IMR-90 (cell line): ENCODE data around the gene YPEL3. TPM values are rescaled to one million over a fixed set of nuclear protein-coding genes. Genes with fewer than 3 reads are reported as not detected.

ENCODE experiments used
- ATAC-seq: fragments of 200-7000 bp; cut with Tn5 transposase; 2 replicates; pipeline ENCODE4 v1.9.1; 2020; ENCODE audit warnings: low read depth, mild to moderate bottlenecking, moderate library complexity
- BruUV-seq: library from RNA; stranded (reverse); fragments of 400-500 nt; replicated peaks from 2 replicates; lab custom pipeline; 2021; lab: Mats Ljungman, UMichigan
- CTCF ChIA-PET: fragments of 300-600 bp; formaldehyde crosslinking; extraction: SDS; loops from one replicate; lab custom pipeline; 2021; ENCODE audit warnings: antibody characterized with exemption; lab: Yijun Ruan, JAX
- POLR2A ChIA-PET: fragments of 300-600 bp; sonication (Branson Sonifier 250); formaldehyde crosslinking; loops from one replicate; lab custom pipeline; 2022; ENCODE audit warnings: antibody characterized with exemption; ENCODE audit not compliant: unreplicated experiment; lab: Charles Lee
- DNase-seq: peaks from one replicate; pipeline ENCODE4 v3.0.0; 2013
- H2AFZ ChIP-seq: replicated peaks from 2 replicates; pipeline ENCODE3; 2013; ENCODE audit warnings: low read length, mild to moderate bottlenecking; ENCODE audit not compliant: poor library complexity
- H2AK5ac ChIP-seq: 2 replicates; pipeline ENCODE4 v1.6.1; 2013; ENCODE audit warnings: low read depth, low read length, inconsistent platforms
- H2AK9ac ChIP-seq: replicated peaks from 2 replicates; pipeline ENCODE3; 2013; ENCODE audit warnings: mild to moderate bottlenecking, low read depth, low read length, moderate library complexity; ENCODE audit not compliant: poor library complexity
- H2BK120ac ChIP-seq: 2 replicates; pipeline ENCODE4 v1.6.1; 2013; ENCODE audit warnings: low read depth, low read length, inconsistent platforms
- H2BK15ac ChIP-seq: 3 replicates; pipeline ENCODE4 v1.6.1; 2013; ENCODE audit warnings: low read depth, low read length, inconsistent platforms
- H2BK20ac ChIP-seq: 2 replicates; pipeline ENCODE4 v1.6.1; 2013; ENCODE audit warnings: low read depth, mild to moderate bottlenecking, inconsistent platforms, low read length, moderate library complexity
- H2BK5ac ChIP-seq: 2 replicates; pipeline ENCODE4 v1.6.1; 2013; ENCODE audit warnings: mild to moderate bottlenecking, low read depth, low read length, inconsistent platforms; ENCODE audit not compliant: poor library complexity, severe bottlenecking
- H3K14ac ChIP-seq: replicated peaks from 2 replicates; pipeline ENCODE4 v1.6.1; 2013; ENCODE audit warnings: low read depth, low read length, inconsistent platforms
- H3K18ac ChIP-seq: 2 replicates; pipeline ENCODE4 v1.6.1; 2013; ENCODE audit warnings: low read depth, low read length, control low read depth
- H3K23ac ChIP-seq: 2 replicates; pipeline ENCODE4 v1.6.1; 2013; ENCODE audit warnings: low read depth, low read length, inconsistent platforms
- H3K27ac ChIP-seq: 2 replicates; pipeline ENCODE4 v1.5.1; 2013; ENCODE audit warnings: mild to moderate bottlenecking, control low read depth, low read length; ENCODE audit not compliant: insufficient read depth
- H3K27me3 ChIP-seq: 2 replicates; pipeline ENCODE4 v1.6.1; 2013; ENCODE audit warnings: low read length; ENCODE audit not compliant: control insufficient read depth, insufficient read depth
- H3K36me3 ChIP-seq: 2 replicates; pipeline ENCODE4 v1.6.1; 2013; ENCODE audit warnings: low read length, mixed read lengths; ENCODE audit not compliant: control insufficient read depth, insufficient read depth
- H3K4ac ChIP-seq: 2 replicates; pipeline ENCODE4 v1.6.1; 2013; ENCODE audit warnings: low read depth, low read length, inconsistent platforms
- H3K4me1 ChIP-seq: 2 replicates; pipeline ENCODE4 v1.6.1; 2013; ENCODE audit warnings: low read length, mixed read lengths; ENCODE audit not compliant: control insufficient read depth, insufficient read depth
- H3K4me2 ChIP-seq: 2 replicates; pipeline ENCODE4 v1.6.1; 2013; ENCODE audit warnings: low read depth, mild to moderate bottlenecking, control low read depth, low read length, moderate library complexity
- H3K4me3 ChIP-seq: 2 replicates; pipeline ENCODE4 v1.5.1; 2013; ENCODE audit warnings: low read depth, mild to moderate bottlenecking, control low read depth, low read length, moderate library complexity; ENCODE audit not compliant: insufficient read depth
- H3K56ac ChIP-seq: 2 replicates; pipeline ENCODE4 v1.6.1; 2013; ENCODE audit warnings: low read length, inconsistent platforms; ENCODE audit not compliant: insufficient read depth; ENCODE audit errors: extremely low read depth
- H3K79me1 ChIP-seq, 2 experiments: 2 replicates each; pipeline ENCODE4 v1.6.1; 2013; ENCODE audit warnings: low read length in 2 of 2, inconsistent platforms in 1 of 2, low read depth in 1 of 2
- H3K9ac ChIP-seq: 2 replicates; pipeline ENCODE4 v1.6.1; 2013; ENCODE audit warnings: low read depth, low read length, control low read depth
- H3K9me1 ChIP-seq: 2 replicates; pipeline ENCODE4 v1.6.1; 2013; ENCODE audit warnings: low read length, inconsistent platforms; ENCODE audit not compliant: insufficient read depth
- H3K9me3 ChIP-seq: 2 replicates; pipeline ENCODE4 v1.6.1; 2013; ENCODE audit warnings: low read length; ENCODE audit not compliant: control insufficient read depth, insufficient read depth
- H4K20me1 ChIP-seq: 2 replicates; pipeline ENCODE4 v1.6.1; 2013; ENCODE audit warnings: low read length, inconsistent platforms; ENCODE audit not compliant: insufficient read depth
- H4K5ac ChIP-seq: 2 replicates; pipeline ENCODE4 v1.6.1; 2013; ENCODE audit warnings: mild to moderate bottlenecking, low read depth, low read length, control low read depth
- H4K8ac ChIP-seq, 2 experiments: 2 replicates each; pipeline ENCODE4 v1.6.1; 2013; ENCODE audit warnings: low read depth in 2 of 2, low read length in 2 of 2, control low read depth in 1 of 2, inconsistent platforms in 1 of 2
- H4K91ac ChIP-seq: 2 replicates; pipeline ENCODE4 v1.6.1; 2013; ENCODE audit warnings: low read depth, low read length, inconsistent platforms; ENCODE audit not compliant: insufficient read depth
- CEBPB ChIP-seq: IDR thresholded peaks from 2 replicates; pipeline ENCODE4 v1.6.1; 2012; ENCODE audit warnings: low read depth, low read length, improper control_type of control experiment
- MAZ ChIP-seq: IDR thresholded peaks from 2 replicates; pipeline ENCODE4 v1.6.1; 2012; ENCODE audit warnings: low read depth, mild to moderate bottlenecking, low read length, improper control_type of control experiment, moderate library complexity, borderline replicate concordance
- NFE2L2 ChIP-seq: fragments of 150-350 bp; IDR thresholded peaks from 2 replicates; pipeline ENCODE4 v1.6.1; 2016; ENCODE audit warnings: low read depth, mild to moderate bottlenecking, low read length
- RCOR1 ChIP-seq: IDR thresholded peaks from 2 replicates; pipeline ENCODE4 v1.6.1; 2012; ENCODE audit warnings: mild to moderate bottlenecking, low read length, improper control_type of control experiment; ENCODE audit not compliant: insufficient replicate concordance
- WGBS, 2 experiments: methylation state at CpG; one replicate each; pipeline versions ENCODE4 v1.1.5 to v1.1.7; 2013; ENCODE audit warnings: missing lambda C conversion rate in 2 of 2; ENCODE audit not compliant: insufficient read length in 1 of 2; ENCODE audit errors: extremely low coverage in 2 of 2; 5-methylcytosine and 5-hydroxymethylcytosine counted together
- dilution Hi-C: fragments of 300-500 bp; cut with HindIII; formaldehyde crosslinking; loops from one replicate; pipeline ENCODE4 v1.14.3; 2018; ENCODE audit warnings: low sequenced_read_pairs; ENCODE audit not compliant: unreplicated experiment
- in situ Hi-C: fragments of 300-500 bp; cut with MboI; formaldehyde crosslinking; loops from 3 replicates; pipeline ENCODE4 v1.14.3; 2019; ENCODE audit warnings: low sequenced_read_pairs, inconsistent platforms, mixed read lengths
- intact Hi-C: fragments of 100-400 bp; cut with micrococcal nuclease; formaldehyde crosslinking; loops from 2 replicates; pipeline ENCODE4 v1.10.0; 2022
- polyA plus RNA-seq, 3 experiments: library from polyadenylated mRNA; depleted of rRNA; stranded (reverse); fragments of >200 nt; gene quantifications; 2 replicates each; pipeline ENCODE4 v1.2.3, GENCODE V29; 2012; ENCODE audit warnings: low replicate concordance in 1 of 3
- total RNA-seq: library from RNA; depleted of rRNA; stranded (reverse); fragments of >200 nt; gene quantifications from 2 replicates; pipeline ENCODE4 v1.2.3, GENCODE V29; 2012

The YPEL3 gene
- total and polyA plus RNA-seq, 2 of the 4 experiments (the other 2 are of a cell fraction), result 1.1 to 25.6 TPM

- Histone ChIP-seq H3K79me1 (peaks cover 0 to 18% of the 10 kb centered on the region in 2 experiments; a peak in 2 of 4 replicates), H4K8ac (no peak overlapping the region), H3K9me3 (no peaks in the 10 kb centered on the region), H3K4me3 (no peak overlapping the region), H4K20me1 (no peaks in the 10 kb centered on the region), H3K4ac (no peak overlapping the region), H3K27me3 (no peaks in the 10 kb centered on the region), H2BK20ac (no peak overlapping the region), H3K4me1 (peaks cover 12% of the 10 kb centered on the region), H3K18ac (no peak overlapping the region), H3K56ac (no peak overlapping the region), H2AK5ac (no peak overlapping the region), H3K9me1 (peaks cover 5% of the 10 kb centered on the region; the same call in 1 of the 2 replicates), H2BK15ac (no peak overlapping the region), H3K36me3 (peaks cover 32% of the 10 kb centered on the region), H4K5ac (no peak overlapping the region), H2BK5ac (no peak overlapping the region), H3K14ac (no peak overlapping the region), H2AK9ac (no peak overlapping the region), H4K91ac (no peak overlapping the region), H3K4me2 (no peak overlapping the region), H3K9ac (no peak overlapping the region), H3K23ac (no peak overlapping the region), H2AFZ (no peak overlapping the region), H3K27ac (no peak overlapping the region), H2BK120ac (no peak overlapping the region)
- dilution Hi-C loops (no loop called here), in situ Hi-C loops (no loop called here), intact Hi-C loops (no loop called here)
- POLR2A ChIA-PET, result no interaction called here
- CTCF ChIA-PET, result interaction anchor here (1.4 kb wide), 1 partner anchor 8 kb away, joined by 4 read pairs; the partner anchor contains the start of gene GDPD3
- DNase-seq (no peak), ATAC-seq (no peak)
- no peak for TF ChIP-seq NFE2L2
- no peak for TF ChIP-seq CEBPB
- TF ChIP-seq RCOR1, result no peak
- no peak for TF ChIP-seq MAZ
- BruUV-seq, result no TSS peak
- WGBS, 2 experiments, result no CpG with 5 or more reads among the region's 3 CpGs
Observed at GRCh38 chr16:30120340-30121105, 24.5 kb upstream of the YPEL3 start.
